ENCODE data around the gene NELFCD. TPM values are rescaled to one million over a fixed set of nuclear protein-coding genes. Genes with fewer than 3 reads are reported as not detected.

NELFCD gene
- total and polyA plus RNA-seq, 10 of the 15 experiments (the other 5 are each of a cell fraction or from before 2014, with no cell fraction given), result 8.9 to 109 (median 82.9) TPM

- TF ChIP-seq ETV6 (conservative IDR thresholded peaks at IDR 0.05 in 1 of 2, IDR thresholded peaks at IDR 0.05 in 1 of 2; ENCODE audit: borderline replicate concordance in 1 of 2, low read depth in 1 of 2) (no peak), HDAC2 (IDR thresholded peaks at IDR 0.05) (no peak), ATF3 (IDR thresholded peaks at IDR 0.05; ENCODE audit: borderline replicate concordance, extremely low read depth, low read depth, low read length) (no peak), MTA3 (IDR thresholded peaks at IDR 0.05; ENCODE audit: borderline replicate concordance, low read length) (no peak), CREM (IDR thresholded peaks at IDR 0.05; ENCODE audit: low read depth) (no peak), RELB (IDR thresholded peaks at IDR 0.05; ENCODE audit: low read depth) (no peak), HSF1 (IDR thresholded peaks at IDR 0.05; ENCODE audit: low read depth, low read length) (no peak), NFYA (IDR thresholded peaks at IDR 0.05; ENCODE audit: borderline replicate concordance, low read depth, low read length) (no peak)
Observed at GRCh38 chr20:58985656-58986055, 4.6 kb downstream of the NELFCD start (continued).
